Coronary artery (tissue), 2 donors: ENCODE data around the gene CST3.

ENCODE experiments used
- DNase-seq: peaks from one replicate; pipeline ENCODE4 v3.0.0-alpha.2; 2017; ENCODE audit warnings: low spot score
- H3K27ac ChIP-seq, 2 donors: fragments of 200-600 bp; sonication (generic); one replicate each; pipeline ENCODE4 v1.5.1; 2016 to 2019
- H3K4me3 ChIP-seq: fragments of 200-600 bp; sonication (generic); 2 replicates; pipeline ENCODE4 v1.5.1; 2016; ENCODE audit warnings: mild to moderate bottlenecking, moderate library complexity
- TF ChIP-seq, protein P1 (sequence below): fragments of 200-600 bp; sonication (generic); IDR thresholded peaks from one replicate; pipeline ENCODE4 v1.5.1; 2019; ENCODE audit warnings: antibody characterized with exemption

CST3 gene

DNA sequence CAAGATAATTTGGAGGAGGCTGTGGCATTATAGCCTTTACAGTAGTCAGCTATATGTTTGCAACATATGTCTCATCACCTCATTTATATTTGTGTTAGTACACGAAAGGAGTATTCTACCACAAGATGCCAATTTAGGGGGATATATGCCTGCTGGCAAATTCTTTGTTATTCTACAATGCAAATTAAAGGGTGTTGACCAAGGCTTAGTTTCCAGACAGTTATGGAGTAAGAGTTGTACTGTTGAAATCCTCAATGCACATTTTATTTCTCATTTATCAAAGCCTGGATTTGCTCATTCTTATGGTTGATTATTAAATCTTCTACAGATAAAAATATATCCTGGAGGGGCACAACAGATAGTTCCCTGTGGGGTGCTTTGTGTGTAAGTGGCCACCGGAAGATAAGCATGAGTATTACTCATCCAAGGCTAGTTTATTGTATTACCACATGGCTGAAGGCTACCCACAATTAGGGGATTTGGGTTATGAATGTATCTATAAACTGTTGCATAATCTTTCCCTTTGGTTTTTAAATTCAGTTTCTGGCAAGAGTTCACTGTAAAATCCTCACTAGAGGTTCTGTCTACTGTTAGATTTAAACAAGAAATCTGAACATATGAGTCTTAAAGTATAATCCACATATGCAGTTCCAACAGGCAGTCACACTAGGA, 41.0 kb downstream of the CST3 start:
- DNase-seq, result no peak
- TF ChIP-seq, protein P1, sequence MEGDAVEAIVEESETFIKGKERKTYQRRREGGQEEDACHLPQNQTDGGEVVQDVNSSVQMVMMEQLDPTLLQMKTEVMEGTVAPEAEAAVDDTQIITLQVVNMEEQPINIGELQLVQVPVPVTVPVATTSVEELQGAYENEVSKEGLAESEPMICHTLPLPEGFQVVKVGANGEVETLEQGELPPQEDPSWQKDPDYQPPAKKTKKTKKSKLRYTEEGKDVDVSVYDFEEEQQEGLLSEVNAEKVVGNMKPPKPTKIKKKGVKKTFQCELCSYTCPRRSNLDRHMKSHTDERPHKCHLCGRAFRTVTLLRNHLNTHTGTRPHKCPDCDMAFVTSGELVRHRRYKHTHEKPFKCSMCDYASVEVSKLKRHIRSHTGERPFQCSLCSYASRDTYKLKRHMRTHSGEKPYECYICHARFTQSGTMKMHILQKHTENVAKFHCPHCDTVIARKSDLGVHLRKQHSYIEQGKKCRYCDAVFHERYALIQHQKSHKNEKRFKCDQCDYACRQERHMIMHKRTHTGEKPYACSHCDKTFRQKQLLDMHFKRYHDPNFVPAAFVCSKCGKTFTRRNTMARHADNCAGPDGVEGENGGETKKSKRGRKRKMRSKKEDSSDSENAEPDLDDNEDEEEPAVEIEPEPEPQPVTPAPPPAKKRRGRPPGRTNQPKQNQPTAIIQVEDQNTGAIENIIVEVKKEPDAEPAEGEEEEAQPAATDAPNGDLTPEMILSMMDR, result no peak

DNA sequence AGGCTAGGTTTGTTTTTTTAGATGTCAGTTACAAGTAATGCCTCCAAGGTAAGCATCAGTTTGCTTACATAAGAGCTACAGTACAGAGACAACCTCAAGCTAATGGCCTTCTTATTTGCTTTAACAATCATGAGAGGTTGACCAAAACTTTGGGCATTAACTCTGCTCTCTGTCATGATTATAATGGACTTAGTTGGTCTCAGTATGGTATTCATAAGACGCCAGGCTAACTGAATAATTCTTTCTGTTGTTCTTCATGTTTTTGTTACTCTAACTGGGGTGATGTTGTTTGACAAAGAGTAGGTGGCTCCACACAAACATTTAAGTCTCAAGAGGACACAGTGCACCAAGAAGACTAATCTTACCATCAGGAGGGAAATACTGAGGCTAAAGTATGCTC, 41.8 kb downstream of the CST3 start:
- TF ChIP-seq, protein P1, result no peak
- no peak overlapping the region for H3K27ac ChIP-seq

More for the DNA sequence above, 41.0 kb downstream of the CST3 start:
- Histone ChIP-seq H3K4me3 (no peak overlapping the region), H3K27ac (no peak overlapping the region)

DNA sequence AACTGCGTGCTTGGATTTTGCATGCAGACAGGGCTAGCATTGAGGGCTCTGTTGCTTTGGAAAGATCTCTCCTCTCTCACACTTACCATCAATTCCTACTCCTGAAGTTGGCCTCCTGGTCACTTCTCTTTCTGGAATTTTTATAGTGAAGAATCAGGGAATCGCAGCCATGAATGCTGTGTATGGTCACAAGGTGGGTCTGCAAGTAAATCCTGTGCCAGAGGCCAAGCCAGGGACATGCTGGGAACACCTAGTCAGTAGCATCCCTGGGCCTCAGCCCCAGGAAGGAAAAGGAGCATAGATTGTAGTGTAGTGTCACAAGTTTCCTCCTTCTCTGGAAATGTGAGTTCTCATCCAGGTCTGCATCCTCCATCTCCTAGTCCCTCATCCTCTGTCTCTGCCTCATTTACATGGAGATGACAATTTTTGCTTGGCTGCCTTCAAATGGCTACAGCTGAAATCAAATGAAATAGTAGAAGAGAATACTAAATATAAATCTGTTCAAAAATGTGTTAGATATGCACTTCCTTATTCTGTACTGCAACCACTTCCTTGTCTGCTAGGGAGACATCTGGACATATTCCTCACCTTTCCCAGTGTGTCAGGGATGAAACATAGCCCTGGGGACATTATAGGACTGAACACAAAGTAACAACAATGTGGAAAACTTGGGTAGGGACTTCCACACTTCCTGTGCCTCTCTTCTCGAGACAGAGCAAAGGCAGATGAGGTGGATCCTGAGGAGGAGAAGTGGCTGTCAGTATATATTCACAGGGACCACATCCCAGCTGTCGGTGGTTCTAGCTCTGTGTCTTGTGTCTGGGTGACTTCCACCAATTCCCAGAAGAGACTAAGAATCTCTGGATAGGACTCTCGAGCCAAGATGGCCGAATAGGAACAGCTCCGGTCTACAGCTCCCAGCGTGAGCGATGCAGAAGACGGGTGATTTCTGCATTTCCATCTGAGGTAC, 49.0 kb downstream of the CST3 start:
- no peak overlapping the region for H3K4me3 ChIP-seq
- DNase-seq, result no peak
- no peak overlapping the region for H3K27ac ChIP-seq
- TF ChIP-seq, protein P1, result no peak

More for the DNA sequence above, 41.8 kb downstream of the CST3 start:
- H3K4me3 ChIP-seq, result no peak overlapping the region
- DNase-seq, result no peak

DNA sequence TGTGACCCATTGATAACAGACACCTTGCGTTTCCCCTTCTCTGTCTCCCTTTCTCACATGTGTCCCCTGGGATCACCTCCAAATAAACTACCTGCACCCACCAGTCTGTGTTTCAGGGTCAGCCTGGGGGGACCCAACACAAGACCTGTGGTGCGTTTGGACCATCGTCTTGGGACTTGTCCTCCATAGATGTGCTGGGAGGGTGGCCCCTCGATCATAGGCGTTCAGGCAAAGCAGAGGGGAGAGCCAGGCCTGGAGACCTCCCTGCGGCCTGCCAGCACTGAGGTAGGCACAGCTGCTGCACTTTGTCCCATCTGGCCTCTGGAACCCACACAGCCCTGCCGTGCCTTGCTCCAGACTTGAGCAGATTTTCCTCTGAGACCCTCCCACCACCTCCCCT, 50.1 kb downstream of the CST3 start:
- Histone ChIP-seq H3K4me3 (no peak overlapping the region), H3K27ac (no peak overlapping the region)
- TF ChIP-seq, protein P1, result no peak
- no peak for DNase-seq

DNA sequence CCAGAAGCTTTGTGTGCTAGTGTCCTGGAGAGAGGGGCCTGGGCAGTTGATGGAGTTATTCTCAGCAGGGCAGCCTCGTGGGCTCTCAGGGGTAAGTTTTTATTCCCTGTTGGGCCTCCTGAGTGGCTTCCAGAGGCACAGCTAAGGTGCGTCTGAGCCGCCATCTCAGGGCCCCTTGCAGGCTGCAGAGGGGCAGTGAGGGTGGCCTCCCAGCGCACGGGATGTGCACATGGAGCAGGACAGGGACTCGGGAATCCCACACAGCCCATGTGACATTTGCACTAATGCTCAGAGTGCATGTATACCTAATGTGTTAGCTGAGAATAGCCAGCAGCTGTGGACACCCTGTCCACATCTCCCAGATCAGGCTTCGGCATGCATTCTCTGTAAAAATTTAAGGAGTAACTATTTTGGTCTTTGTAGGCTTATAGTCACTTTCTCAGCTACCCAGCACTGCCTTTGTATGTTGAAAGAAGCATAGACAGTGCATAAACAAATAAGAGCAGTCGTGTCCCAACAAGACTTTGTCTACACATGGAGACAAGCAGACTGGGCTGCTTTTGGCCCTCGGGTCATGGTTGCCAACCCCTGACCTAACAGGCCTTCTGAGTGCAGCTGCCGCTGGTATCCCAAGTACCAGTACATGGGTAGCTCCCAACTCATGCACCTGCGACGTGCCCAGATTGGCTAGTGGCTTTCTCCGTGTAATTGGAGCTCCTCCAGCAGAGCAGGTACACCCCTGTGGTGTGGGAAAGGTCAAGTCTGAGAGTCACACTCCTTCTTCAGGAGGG, 50.8 kb downstream of the CST3 start:
- TF ChIP-seq, protein P1, result no peak
- H3K4me3 ChIP-seq, result no peak overlapping the region
- H3K27ac ChIP-seq, result no peak overlapping the region
- no peak for DNase-seq

DNA sequence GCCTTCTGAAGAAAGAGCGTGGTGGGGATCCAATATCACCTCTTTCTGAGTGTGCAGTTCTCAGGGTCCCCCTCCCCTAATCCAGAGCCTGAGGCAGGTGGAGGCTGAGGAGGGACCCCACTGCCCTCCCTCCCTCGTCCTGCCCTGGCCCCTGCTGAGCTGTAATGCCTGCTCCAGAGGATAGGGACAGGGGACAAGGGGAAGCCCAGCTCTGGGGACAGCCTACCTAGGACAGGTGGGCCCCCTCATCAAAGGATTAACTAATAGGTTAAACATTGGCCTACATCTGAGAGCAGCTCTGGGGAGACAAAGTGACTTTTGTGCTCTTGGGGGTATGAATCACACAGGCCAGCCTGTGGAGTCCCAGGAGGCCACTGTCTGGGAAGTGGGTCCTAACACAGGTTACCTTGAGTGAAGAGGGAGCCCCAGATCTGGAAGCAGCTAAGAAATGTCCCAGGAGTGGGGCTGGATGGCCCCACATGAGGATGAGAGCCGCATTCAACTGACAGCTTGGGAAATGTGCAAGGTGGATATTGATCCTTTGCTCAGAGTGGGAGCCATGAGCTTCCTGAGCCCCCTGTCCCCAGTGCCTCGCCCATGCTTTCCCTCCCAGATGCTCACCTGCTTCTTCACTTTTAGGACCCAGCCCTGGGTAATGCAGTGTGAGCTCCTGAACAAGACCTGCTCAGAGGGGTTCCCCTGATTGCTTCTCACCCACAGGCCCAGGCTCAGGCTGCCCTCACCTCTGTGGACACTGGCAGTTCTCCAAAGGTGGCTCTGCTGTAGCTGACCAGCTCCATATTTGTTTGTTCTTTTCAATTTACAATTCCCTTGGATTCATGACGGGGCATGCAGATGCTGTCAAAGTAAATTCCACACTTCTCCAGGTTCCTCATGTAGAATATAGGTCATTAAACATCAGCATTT, 51.7 kb downstream of the CST3 start:
- DNase-seq, result no peak
- Histone ChIP-seq H3K4me3 (no peak overlapping the region), H3K27ac (no peak overlapping the region)
- TF ChIP-seq, protein P1, result no peak
